ENCODE data around the gene HBG1. TPM values are rescaled to one million over a fixed set of nuclear protein-coding genes. Genes with fewer than 3 reads are reported as not detected.

HBG1 gene
- total RNA-seq, 1 donor from 2014 or later, result not detected

- no peak for ATAC-seq
Measured at GRCh38 chr11:5245155-5245554, 4.5 kb downstream of the HBG1 start.

- ATAC-seq, result no peak
Measured at GRCh38 chr11:5243816-5244180, 5.9 kb downstream of the HBG1 start.

DNA sequence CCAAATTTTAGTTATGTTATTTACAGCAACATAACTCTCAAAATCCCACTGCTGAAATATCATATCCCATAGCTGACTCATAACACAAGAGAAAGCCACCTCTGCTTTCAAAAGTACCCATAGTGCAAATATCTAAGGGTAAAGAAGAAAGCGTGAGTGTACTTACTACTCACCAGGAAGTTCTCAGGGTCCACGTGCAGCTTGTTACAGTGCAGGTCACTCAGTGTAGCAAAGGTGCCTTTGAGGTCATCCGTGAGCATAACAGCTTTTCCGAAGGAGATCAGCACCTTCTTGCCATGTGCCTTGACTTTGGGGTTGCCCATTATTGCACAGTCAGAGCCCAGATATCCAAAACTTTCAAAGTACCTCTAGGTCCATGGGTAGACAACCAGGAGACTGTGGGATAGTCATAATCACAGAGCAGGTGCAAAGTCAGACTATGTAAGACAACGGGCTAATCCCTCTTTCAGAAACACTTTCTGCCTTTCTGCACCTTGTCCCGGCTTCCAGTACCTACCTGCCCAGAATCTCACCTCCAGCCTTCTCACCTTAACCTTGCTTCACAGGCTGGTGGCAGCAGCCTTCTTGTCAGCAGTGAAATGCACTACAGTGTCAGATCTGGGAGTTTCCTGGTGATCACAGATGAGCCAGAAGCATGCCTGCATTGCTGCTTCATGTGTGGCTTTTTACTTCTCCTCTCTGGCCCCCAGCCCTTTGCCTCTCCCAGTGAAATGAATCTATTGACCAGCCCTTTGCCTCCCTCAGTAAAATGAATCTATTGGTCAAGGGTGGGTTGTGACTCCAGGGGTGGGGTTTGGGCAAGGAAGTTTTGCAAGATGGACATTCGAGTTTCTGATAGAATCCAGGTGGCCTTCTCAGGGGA is 6.5 kb downstream of the HBG1 start:
- no peak for ATAC-seq

DNA sequence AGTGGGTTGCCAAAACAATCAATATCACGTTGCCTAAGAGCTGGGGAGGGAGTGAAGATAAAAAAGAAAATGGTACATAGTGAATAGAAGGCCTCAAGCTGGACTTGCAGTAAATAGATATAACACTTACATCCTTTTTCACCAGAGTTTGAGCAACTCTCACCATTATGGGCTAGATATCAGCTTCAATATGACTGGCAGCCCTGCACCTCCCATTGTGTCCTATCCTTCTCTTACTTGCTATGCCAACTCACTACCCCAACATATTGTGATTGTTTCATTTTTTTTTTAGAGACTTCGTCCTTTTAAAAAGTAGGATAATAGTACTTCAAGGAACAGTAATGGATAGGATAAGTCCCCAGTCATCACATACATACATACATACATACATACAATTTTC is 7.4 kb downstream of the HBG1 start:
- no peak for ATAC-seq

GRCh38 chr11:5241458-5241857 is 8.2 kb downstream of the HBG1 start:
- no peak for ATAC-seq

GRCh38 chr11:5240458-5240857 is 9.2 kb downstream of the HBG1 start:
- ATAC-seq, result no peak

- no peak for ATAC-seq
Measured at GRCh38 chr11:5240056-5240455, 9.6 kb downstream of the HBG1 start.

DNA sequence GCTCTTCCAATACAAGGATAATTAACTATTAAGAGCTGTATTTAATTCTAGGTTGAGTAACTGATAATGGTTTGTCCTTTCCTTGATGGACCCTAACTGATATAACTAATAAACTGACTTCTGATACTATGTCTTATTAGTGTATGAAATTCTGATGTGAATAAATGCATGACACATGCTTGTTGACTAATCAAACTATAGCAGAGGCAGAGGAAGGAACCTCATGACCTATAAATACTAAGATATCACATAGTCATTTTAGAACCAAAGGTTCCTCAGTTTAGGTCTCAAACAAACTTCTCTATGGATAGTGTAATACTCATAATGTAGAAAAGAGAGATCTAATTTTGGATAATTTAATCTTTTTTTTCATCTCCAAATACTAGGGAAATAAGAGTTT is 10.6 kb downstream of the HBG1 start:
- no peak for ATAC-seq

GRCh38 chr11:5238486-5238885 is 11.2 kb downstream of the HBG1 start:
- no peak for ATAC-seq

DNA sequence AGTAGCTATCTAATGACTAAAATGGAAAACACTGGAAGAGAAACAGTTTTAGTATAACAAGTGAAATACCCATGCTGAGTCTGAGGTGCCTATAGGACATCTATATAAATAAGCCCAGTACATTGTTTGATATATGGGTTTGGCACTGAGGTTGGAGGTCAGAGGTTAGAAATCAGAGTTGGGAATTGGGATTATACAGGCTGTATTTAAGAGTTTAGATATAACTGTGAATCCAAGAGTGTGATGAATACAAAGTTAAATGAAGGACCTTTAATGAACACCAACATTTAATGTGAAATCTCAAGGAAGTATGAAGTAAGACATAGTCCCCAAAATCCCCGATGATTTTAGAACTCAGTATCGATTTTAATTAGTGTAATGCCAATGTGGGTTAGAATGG is 12.2 kb downstream of the HBG1 start:
- ATAC-seq, result no peak

DNA sequence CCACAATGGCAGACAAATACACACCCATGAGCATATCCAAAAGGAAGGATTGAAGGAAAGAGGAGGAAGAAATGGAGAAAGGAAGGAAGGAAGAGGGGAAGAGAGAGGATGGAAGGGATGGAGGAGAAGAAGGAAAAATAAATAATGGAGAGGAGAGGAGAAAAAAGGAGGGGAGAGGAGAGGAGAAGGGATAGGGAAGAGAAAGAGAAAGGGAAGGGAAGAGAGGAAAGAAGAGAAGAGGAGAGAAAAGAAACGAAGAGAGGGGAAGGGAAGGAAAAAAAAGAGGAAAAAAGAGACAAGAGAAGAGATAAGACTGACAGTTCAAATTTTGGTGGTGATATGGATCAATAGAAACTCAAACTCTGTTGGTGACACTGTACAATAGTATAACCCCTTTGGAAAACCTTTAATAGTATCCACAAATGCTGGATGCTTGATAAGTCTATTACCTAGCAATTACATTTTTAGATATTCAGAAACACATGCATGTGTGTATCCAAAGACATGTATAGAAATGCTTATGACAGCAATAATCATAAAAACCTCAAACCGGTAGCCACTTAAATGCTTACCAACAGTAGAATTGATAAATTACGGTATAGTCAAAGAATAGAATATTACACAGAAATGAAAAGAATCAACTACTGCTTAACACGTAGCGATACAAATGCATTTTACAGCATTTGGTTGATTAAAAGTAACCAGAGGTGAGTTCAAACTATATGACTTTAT is 14.1 kb downstream of the HBG1 start:
- no peak for ATAC-seq

DNA sequence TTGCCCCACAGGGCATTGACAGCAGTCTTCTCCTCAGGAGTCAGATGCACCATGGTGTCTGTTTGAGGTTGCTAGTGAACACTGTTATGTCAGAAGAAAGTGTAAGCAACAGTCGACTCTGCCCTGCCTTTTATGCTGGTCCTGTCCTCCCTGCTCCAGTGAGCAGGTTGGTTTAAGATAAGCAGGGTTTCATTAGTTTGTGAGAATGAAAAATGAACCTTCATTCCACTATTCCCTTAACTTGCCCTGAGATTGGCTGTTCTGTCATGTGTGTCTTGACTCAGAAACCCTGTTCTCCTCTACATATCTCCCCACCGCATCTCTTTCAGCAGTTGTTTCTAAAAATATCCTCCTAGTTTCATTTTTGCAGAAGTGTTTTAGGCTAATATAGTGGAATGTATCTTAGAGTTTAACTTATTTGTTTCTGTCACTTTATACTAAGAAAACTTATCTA is 15.2 kb downstream of the HBG1 start, which contains the start of gene HBD:
TSS of gene HBD (minus strand) at position 103 of the 454 bp plus-strand sequence. CDS start at position 53, 50 bp downstream.
- ATAC-seq, result no peak

- no peak for ATAC-seq
Measured at GRCh38 chr11:5233307-5233706, 16.4 kb downstream of the HBG1 start.

DNA sequence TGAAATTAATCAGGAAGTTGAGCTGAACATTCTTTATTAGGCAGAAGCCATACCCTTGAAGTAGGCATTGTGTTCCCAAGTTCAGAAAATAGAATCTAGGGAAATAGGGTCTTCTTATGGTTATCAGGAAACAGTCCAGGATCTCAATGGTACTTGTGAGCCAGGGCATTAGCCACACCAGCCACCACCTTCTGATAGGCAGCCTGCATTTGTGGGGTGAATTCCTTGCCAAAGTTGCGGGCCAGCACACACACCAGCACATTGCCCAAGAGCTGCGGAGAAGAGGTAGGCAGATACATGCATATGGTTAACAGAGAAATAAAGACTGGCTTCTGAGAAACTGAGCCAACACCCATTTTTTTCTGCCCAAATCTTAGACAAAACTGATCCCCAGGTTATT is 16.8 kb downstream of the HBG1 start:
- no peak for ATAC-seq

DNA sequence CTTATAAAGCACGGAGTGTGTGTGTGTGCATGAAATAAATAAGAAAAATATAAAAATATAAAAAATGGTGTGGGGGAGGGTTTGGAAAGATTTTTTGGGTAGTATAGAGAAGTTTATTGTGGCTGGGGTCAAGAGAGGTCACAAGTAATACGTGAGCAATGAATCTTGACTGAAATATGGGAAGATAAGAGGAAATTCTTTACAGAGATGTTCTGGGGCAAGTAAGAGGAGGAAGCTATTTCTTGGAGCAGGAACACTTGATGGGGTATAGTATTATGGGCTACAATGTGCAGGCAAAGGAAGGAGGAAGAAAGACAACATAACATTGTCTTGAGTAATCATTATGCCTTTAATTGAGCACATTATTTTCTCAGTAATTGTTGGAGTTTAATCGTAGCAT is 17.5 kb downstream of the HBG1 start:
- ATAC-seq, result no peak

- ATAC-seq, result no peak
Measured at GRCh38 chr11:5231111-5231510, 18.5 kb downstream of the HBG1 start.

GRCh38 chr11:5230266-5230665 is 19.4 kb downstream of the HBG1 start:
- ATAC-seq, result no peak

- ATAC-seq, result no peak
Measured at GRCh38 chr11:5229796-5230195, 19.9 kb downstream of the HBG1 start.

- no peak for ATAC-seq
Measured at GRCh38 chr11:5229356-5229755, 20.3 kb downstream of the HBG1 start.

DNA sequence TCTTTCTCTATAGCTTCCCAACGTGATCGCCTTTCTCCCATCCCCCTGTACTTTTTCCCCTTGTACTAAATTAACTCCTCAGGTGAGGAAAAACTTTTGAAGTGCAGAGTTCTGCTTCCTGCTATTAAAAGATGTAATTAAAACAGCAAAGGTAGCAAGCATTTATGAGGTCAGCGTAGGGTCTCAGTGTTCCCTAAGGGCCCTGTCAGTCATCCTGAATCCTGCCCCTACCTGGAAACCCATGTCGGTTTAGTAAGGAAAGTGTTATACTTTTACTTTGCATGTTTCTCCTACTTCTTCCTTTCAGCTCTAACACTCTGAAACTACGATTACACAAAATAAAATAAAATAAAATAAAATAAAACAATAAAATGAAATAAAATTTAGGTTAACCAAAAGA is 21.5 kb downstream of the HBG1 start:
- ATAC-seq, result no peak

DNA sequence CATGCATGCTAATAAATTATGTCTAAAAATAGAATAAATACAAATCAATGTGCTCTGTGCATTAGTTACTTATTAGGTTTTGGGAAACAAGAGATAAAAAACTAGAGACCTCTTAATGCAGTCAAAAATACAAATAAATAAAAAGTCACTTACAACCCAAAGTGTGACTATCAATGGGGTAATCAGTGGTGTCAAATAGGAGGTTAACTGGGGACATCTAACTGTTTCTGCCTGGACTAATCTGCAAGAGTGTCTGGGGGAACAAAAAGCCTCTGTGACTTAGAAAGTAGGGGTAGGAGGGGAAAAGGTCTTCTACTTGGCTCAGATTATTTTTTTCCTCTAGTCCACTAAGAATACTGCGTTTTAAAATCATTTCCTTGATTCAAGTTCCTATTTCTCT is 22.0 kb downstream of the HBG1 start:
- ATAC-seq, result no peak

- ATAC-seq, result no peak
Measured at GRCh38 chr11:5226732-5227310, 22.8 kb downstream of the HBG1 start, which contains the start of gene HBB. Gene HBB (minus strand): TSS chr11:5227071. CDS start chr11:5227021, 50 bp downstream.

DNA sequence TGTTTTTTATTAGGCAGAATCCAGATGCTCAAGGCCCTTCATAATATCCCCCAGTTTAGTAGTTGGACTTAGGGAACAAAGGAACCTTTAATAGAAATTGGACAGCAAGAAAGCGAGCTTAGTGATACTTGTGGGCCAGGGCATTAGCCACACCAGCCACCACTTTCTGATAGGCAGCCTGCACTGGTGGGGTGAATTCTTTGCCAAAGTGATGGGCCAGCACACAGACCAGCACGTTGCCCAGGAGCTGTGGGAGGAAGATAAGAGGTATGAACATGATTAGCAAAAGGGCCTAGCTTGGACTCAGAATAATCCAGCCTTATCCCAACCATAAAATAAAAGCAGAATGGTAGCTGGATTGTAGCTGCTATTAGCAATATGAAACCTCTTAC is 24.2 kb downstream of the HBG1 start:
- no peak for ATAC-seq
